ENCODE data around the gene RPP25L.

GRCh38 chr9:34581318-34581717, 30.6 kb downstream of the RPP25L start:
- TF ChIP-seq EP300 (IDR thresholded peaks at IDR 0.05): no peak
- TF ChIP-seq, protein P1, sequence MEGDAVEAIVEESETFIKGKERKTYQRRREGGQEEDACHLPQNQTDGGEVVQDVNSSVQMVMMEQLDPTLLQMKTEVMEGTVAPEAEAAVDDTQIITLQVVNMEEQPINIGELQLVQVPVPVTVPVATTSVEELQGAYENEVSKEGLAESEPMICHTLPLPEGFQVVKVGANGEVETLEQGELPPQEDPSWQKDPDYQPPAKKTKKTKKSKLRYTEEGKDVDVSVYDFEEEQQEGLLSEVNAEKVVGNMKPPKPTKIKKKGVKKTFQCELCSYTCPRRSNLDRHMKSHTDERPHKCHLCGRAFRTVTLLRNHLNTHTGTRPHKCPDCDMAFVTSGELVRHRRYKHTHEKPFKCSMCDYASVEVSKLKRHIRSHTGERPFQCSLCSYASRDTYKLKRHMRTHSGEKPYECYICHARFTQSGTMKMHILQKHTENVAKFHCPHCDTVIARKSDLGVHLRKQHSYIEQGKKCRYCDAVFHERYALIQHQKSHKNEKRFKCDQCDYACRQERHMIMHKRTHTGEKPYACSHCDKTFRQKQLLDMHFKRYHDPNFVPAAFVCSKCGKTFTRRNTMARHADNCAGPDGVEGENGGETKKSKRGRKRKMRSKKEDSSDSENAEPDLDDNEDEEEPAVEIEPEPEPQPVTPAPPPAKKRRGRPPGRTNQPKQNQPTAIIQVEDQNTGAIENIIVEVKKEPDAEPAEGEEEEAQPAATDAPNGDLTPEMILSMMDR (IDR thresholded peaks at IDR 0.05): no peak
